A549 (cell line): ENCODE data around the gene RHOB.

Experiments
- MYC ChIP-seq: IDR thresholded peaks from 2 replicates; pipeline ENCODE4 v1.6.1; 2012; ENCODE audit warnings: mild to moderate bottlenecking, inconsistent platforms, low read length, improper control_type of control experiment, borderline replicate concordance
- PBX3 ChIP-seq: IDR thresholded peaks from 2 replicates; pipeline ENCODE4 v1.6.1; 2012
- RAD21 ChIP-seq, 2 experiments: fragments of >200 bp in 1 of 2; sonication (Bioruptor Twin) in 1 of 2; formaldehyde crosslinking in 1 of 2; IDR thresholded peaks in 1 of 2; conservative IDR thresholded peaks in 1 of 2; 2 replicates in 1 of 2; 3 replicates in 1 of 2; pipeline ENCODE4 v1.6.1; 2012 to 2018; ENCODE audit warnings: inconsistent platforms in 1 of 2
- TF ChIP-seq, protein P1 (sequence below): fragments of >200 bp; sonication (Bioruptor Twin); formaldehyde crosslinking; IDR thresholded peaks from 3 replicates; pipeline ENCODE4 v1.5.1; 2016
- TF ChIP-seq, protein P2 (sequence below): fragments of 250-450 bp; sonication (Bioruptor Pico); IDR thresholded peaks from 2 replicates; pipeline ENCODE4 v1.5.0; 2020; ENCODE audit warnings: low read depth, mild to moderate bottlenecking, moderate library complexity

GRCh38 chr2:20486571-20486970, 39.7 kb downstream of the RHOB start:
- TF ChIP-seq, protein P1, sequence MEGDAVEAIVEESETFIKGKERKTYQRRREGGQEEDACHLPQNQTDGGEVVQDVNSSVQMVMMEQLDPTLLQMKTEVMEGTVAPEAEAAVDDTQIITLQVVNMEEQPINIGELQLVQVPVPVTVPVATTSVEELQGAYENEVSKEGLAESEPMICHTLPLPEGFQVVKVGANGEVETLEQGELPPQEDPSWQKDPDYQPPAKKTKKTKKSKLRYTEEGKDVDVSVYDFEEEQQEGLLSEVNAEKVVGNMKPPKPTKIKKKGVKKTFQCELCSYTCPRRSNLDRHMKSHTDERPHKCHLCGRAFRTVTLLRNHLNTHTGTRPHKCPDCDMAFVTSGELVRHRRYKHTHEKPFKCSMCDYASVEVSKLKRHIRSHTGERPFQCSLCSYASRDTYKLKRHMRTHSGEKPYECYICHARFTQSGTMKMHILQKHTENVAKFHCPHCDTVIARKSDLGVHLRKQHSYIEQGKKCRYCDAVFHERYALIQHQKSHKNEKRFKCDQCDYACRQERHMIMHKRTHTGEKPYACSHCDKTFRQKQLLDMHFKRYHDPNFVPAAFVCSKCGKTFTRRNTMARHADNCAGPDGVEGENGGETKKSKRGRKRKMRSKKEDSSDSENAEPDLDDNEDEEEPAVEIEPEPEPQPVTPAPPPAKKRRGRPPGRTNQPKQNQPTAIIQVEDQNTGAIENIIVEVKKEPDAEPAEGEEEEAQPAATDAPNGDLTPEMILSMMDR: no peak
- TF ChIP-seq PBX3 (no peak), RAD21 (conservative IDR thresholded peaks at IDR 0.05 in 1 of 2, IDR thresholded peaks at IDR 0.05 in 1 of 2) (no peak), MYC (no peak)
- TF ChIP-seq, protein P2, sequence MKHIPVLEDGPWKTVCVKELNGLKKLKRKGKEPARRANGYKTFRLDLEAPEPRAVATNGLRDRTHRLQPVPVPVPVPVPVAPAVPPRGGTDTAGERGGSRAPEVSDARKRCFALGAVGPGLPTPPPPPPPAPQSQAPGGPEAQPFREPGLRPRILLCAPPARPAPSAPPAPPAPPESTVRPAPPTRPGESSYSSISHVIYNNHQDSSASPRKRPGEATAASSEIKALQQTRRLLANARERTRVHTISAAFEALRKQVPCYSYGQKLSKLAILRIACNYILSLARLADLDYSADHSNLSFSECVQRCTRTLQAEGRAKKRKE: no peak
